ENCODE data around the gene KRTAP1-3. TPM values are rescaled to one million over a fixed set of nuclear protein-coding genes. Genes with fewer than 3 reads are reported as not detected.
"Not testable (repeated sequence)": the region's sequence is repeated elsewhere in the genome, so short reads cannot be mapped to it uniquely, and the experiment has no call there.

KRTAP1-3 gene, protein sequence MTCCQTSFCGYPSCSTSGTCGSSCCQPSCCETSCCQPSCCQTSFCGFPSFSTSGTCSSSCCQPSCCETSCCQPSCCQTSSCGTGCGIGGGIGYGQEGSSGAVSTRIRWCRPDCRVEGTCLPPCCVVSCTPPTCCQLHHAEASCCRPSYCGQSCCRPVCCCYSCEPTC
- total RNA-seq, result not detected in 2 replicates
- not detected for total RNA-seq (2013)
- not detected in 2 replicates for polyA plus RNA-seq
- not detected in 2 replicates for polyA minus RNA-seq

DNA sequence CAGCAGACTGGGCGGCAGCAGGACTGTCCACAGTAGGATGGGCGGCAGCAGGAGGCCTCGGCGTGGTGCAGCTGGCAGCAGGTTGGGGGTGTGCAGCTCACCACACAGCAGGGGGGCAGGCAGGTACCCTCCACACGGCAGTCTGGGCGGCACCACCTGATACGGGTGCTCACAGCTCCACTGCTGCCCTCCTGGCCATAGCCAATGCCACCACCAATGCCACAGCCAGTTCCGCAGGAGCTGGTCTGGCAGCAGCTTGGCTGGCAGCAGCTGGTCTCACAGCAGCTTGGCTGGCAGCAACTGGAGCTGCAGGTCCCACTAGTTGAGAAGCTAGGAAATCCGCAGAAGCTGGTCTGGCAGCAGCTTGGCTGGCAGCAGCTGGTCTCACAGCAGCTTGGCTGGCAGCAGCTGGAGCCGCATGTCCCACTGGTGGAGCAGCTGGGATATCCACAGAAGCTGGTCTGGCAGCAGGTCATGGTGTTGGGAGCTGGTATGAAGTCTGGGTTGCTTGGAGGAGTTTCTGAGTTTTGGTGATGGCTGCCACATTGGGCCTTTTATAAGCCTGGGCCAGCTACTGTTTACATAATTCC, at the start of gene KRTAP1-3:
KRTAP1-3 (minus strand) TSS at position 529 of the 590 bp plus-strand sequence; CDS start at position 476, 53 bp downstream.
- H3K27ac Mint-ChIP-seq; ATAC-seq (ENCODE audit: low read depth); H3K9me3 ChIP-seq (ENCODE audit: control extremely low read depth in 1 of 3, control insufficient read depth in 2 of 3, insufficient read depth in 1 of 3, low read length in 2 of 3); H3K36me3 ChIP-seq (replicated peaks in 1 of 2; ENCODE audit: control extremely low read depth in 1 of 2, control insufficient read depth in 1 of 2, extremely low read depth in 1 of 2, insufficient read depth in 2 of 2, low read length in 1 of 2); H3K27me3 ChIP-seq (replicated peaks in 1 of 4; ENCODE audit: control extremely low read depth in 1 of 4, control insufficient read depth in 3 of 4, insufficient read depth in 4 of 4, low read length in 3 of 4); CTCF ChIA-PET; H3K79me2 ChIP-seq (ENCODE audit: control insufficient read depth, insufficient read depth, low read length); H3K27ac ChIP-seq (ENCODE audit: low read length in 2 of 2); H3K4me3 ChIP-seq (ENCODE audit: control extremely low read depth in 1 of 5, extremely low read depth in 1 of 5, insufficient read depth in 1 of 5, low read depth in 2 of 5, low read length in 4 of 5); H3K4me1 ChIP-seq (ENCODE audit: control insufficient read depth in 2 of 2, insufficient read depth in 2 of 2, low read length in 2 of 2); DNase-seq; H3K4me2 ChIP-seq (replicated peaks; ENCODE audit: low read depth, low read length, poor library complexity, severe bottlenecking); H3K4me1 Mint-ChIP-seq; H3K4me3 Mint-ChIP-seq; POLR2A ChIA-PET; H2AFZ ChIP-seq (ENCODE audit: insufficient read depth, low read depth, low read length, poor library complexity, severe bottlenecking); H3K9me3 Mint-ChIP-seq (ENCODE audit: insufficient read depth); H3K9ac ChIP-seq (ENCODE audit: low read length); intact Hi-C loops (cut with micrococcal nuclease); H4K20me1 ChIP-seq (ENCODE audit: control insufficient read depth, insufficient read depth, low read length, poor library complexity, severe bottlenecking): not testable (repeated sequence)
- 79% methylated on average over 6 of the region's 10 CpGs for WGBS (ENCODE audit: insufficient coverage)
- H3K27me3 Mint-ChIP-seq, result peaks cover 37% of the 10 kb centered on the region

DNA sequence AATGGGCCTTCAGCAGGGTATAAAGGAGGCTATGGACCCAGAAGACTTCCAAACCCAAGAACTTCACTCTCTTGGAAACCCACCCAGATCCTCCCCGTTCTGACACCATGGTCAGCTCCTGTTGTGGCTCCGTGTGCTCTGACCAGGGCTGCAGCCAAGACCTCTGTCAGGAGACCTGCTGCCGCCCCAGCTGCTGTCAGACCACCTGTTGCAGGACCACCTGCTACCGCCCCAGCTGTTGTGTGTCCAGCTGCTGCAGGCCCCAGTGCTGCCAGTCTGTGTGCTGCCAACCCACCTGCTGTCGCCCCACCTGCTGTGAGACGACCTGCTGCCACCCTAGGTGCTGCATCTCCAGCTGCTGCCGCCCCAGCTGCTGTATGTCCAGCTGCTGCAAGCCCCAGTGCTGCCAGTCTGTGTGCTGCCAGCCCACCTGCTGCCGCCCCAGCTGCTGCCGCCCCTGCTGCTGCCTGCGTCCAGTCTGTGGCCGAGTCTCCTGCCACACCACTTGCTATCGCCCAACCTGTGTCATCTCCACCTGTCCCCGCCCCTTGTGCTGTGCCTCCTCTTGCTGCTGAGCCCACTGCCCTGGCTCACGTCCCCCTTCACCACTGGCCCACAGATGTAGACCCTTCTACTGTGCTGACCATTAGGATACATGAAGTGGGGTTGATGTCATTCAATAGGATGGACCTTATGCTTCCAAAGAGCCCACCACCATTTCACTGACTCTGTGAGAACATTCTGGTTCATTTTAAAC, 49.6 kb upstream of the KRTAP1-3 start, which contains the start of gene KRTAP4-7:
KRTAP4-7 (plus strand) TSS at position 51 of the 757 bp plus-strand sequence; CDS start at position 108, 57 bp downstream.
- H3K4me3 ChIP-seq (ENCODE audit: control extremely low read depth in 1 of 5, extremely low read depth in 1 of 5, insufficient read depth in 1 of 5, low read depth in 2 of 5, low read length in 4 of 5); H3K27ac Mint-ChIP-seq; H3K4me2 ChIP-seq (replicated peaks; ENCODE audit: low read depth, low read length, poor library complexity, severe bottlenecking); H3K4me1 ChIP-seq (ENCODE audit: control insufficient read depth in 2 of 2, insufficient read depth in 2 of 2, low read length in 2 of 2); H3K9ac ChIP-seq (ENCODE audit: low read length); H3K4me3 Mint-ChIP-seq; H3K27me3 ChIP-seq (replicated peaks in 1 of 4; ENCODE audit: control extremely low read depth in 1 of 4, control insufficient read depth in 3 of 4, insufficient read depth in 4 of 4, low read length in 3 of 4); H3K27ac ChIP-seq (ENCODE audit: low read length in 2 of 2); H2AFZ ChIP-seq (ENCODE audit: insufficient read depth, low read depth, low read length, poor library complexity, severe bottlenecking); intact Hi-C loops (cut with micrococcal nuclease); H3K36me3 ChIP-seq (replicated peaks in 1 of 2; ENCODE audit: control extremely low read depth in 1 of 2, control insufficient read depth in 1 of 2, extremely low read depth in 1 of 2, insufficient read depth in 2 of 2, low read length in 1 of 2); H3K9me3 ChIP-seq (ENCODE audit: control extremely low read depth in 1 of 3, control insufficient read depth in 2 of 3, insufficient read depth in 1 of 3, low read length in 2 of 3); H3K79me2 ChIP-seq (ENCODE audit: control insufficient read depth, insufficient read depth, low read length); H3K9me3 Mint-ChIP-seq (ENCODE audit: insufficient read depth); POLR2A ChIA-PET; CTCF ChIA-PET; DNase-seq; ATAC-seq (ENCODE audit: low read depth); H3K4me1 Mint-ChIP-seq; H4K20me1 ChIP-seq (ENCODE audit: control insufficient read depth, insufficient read depth, low read length, poor library complexity, severe bottlenecking): not testable (repeated sequence)
- peaks cover 24% of the 10 kb centered on the region for H3K27me3 Mint-ChIP-seq
- 86% methylated on average over 11 of the region's 14 CpGs for WGBS (ENCODE audit: insufficient coverage)

DNA sequence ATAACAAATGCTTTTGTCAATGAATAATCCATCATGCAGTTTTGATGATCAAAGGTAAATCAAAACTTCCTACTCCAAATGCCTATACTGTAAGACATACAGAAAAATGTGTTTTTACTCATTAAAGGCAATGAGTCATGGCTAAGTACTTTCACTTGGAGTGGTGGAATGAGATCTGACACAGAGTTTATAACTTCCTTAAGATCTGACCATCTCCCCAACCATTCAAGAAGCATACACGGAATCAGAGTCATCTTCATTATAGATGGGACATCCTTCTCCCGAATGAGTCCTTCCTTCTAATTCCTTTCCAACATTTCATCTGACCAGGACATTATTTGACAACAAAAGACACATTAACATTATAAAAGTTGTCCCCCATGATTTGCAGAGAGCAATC, 48.8 kb upstream of the KRTAP1-3 start:
- CTCF ChIA-PET; POLR2A ChIA-PET; H3K4me3 Mint-ChIP-seq; H3K9me3 Mint-ChIP-seq (ENCODE audit: insufficient read depth); H3K27ac Mint-ChIP-seq; H3K4me2 ChIP-seq (replicated peaks; ENCODE audit: low read depth, low read length, poor library complexity, severe bottlenecking); H3K4me1 Mint-ChIP-seq; H3K4me3 ChIP-seq (ENCODE audit: control extremely low read depth in 1 of 5, extremely low read depth in 1 of 5, insufficient read depth in 1 of 5, low read depth in 2 of 5, low read length in 4 of 5); ATAC-seq (ENCODE audit: low read depth); H3K79me2 ChIP-seq (ENCODE audit: control insufficient read depth, insufficient read depth, low read length); intact Hi-C loops (cut with micrococcal nuclease); DNase-seq; H3K9me3 ChIP-seq (ENCODE audit: control extremely low read depth in 1 of 3, control insufficient read depth in 2 of 3, insufficient read depth in 1 of 3, low read length in 2 of 3); H4K20me1 ChIP-seq (ENCODE audit: control insufficient read depth, insufficient read depth, low read length, poor library complexity, severe bottlenecking); H3K9ac ChIP-seq (ENCODE audit: low read length); H3K4me1 ChIP-seq (ENCODE audit: control insufficient read depth in 2 of 2, insufficient read depth in 2 of 2, low read length in 2 of 2); H3K27ac ChIP-seq (ENCODE audit: low read length in 2 of 2); H3K36me3 ChIP-seq (replicated peaks in 1 of 2; ENCODE audit: control extremely low read depth in 1 of 2, control insufficient read depth in 1 of 2, extremely low read depth in 1 of 2, insufficient read depth in 2 of 2, low read length in 1 of 2); H2AFZ ChIP-seq (ENCODE audit: insufficient read depth, low read depth, low read length, poor library complexity, severe bottlenecking); H3K27me3 ChIP-seq (replicated peaks in 1 of 4; ENCODE audit: control extremely low read depth in 1 of 4, control insufficient read depth in 3 of 4, insufficient read depth in 4 of 4, low read length in 3 of 4): not testable (repeated sequence)
- peaks cover 24% of the 10 kb centered on the region for H3K27me3 Mint-ChIP-seq
- no CpG with 5 or more reads among the region's 2 CpGs for WGBS (ENCODE audit: insufficient coverage)
